ENCODE results near the gene TBC1D1.

TBC1D1 gene

DNA sequence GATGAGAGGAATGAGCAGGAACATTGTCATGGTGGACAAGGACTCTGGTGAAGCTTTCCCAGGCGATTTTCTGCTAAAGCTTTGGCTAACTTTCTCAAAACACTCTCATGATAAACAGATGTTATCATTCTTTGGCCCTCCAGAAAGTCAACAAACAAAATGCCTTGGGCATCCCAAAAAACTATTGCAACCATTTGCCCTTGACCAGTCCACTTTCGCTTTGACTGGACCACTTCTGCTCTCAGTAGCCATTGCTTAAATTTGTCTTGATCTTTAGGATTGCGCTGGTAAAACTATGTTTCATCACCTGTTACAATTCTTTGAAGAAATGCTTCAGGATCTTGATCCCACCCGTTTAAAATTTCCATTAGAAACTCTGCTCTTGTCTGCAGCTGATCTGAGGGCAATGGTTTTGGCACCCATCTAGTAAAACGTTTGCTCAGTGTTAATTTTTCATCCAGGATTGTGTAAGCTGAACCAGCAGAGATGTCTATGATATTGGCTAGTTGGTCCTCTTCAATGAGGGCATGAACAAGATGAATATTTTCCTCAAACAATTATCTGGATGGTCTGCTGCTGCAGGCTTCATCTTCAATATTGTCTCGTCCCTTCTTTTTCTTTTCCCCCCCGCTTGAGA, 14.8 kb downstream of the TBC1D1 start:
- TF ChIP-seq, protein P1, sequence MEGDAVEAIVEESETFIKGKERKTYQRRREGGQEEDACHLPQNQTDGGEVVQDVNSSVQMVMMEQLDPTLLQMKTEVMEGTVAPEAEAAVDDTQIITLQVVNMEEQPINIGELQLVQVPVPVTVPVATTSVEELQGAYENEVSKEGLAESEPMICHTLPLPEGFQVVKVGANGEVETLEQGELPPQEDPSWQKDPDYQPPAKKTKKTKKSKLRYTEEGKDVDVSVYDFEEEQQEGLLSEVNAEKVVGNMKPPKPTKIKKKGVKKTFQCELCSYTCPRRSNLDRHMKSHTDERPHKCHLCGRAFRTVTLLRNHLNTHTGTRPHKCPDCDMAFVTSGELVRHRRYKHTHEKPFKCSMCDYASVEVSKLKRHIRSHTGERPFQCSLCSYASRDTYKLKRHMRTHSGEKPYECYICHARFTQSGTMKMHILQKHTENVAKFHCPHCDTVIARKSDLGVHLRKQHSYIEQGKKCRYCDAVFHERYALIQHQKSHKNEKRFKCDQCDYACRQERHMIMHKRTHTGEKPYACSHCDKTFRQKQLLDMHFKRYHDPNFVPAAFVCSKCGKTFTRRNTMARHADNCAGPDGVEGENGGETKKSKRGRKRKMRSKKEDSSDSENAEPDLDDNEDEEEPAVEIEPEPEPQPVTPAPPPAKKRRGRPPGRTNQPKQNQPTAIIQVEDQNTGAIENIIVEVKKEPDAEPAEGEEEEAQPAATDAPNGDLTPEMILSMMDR (IDR thresholded peaks at IDR 0.05; ENCODE audit: low read length) = no peak
- TF ChIP-seq EZH2 (optimal IDR thresholded peaks at IDR 0.05; ENCODE audit: low read depth, low read length) (no peak), EZH2phosphoT487 (IDR thresholded peaks at IDR 0.05; ENCODE audit: low read length) (no peak)
- H3F3A ChIP-seq (ENCODE audit: insufficient read depth, low read length) = no peaks in the 10 kb centered on the region
- H3K9me2 ChIP-seq (replicated peaks; ENCODE audit: insufficient read depth, low read length) = no peaks in the 10 kb centered on the region
- DNase-seq = no peak
- H3K9ac ChIP-seq (ENCODE audit: low read length) = no peak overlapping the region
- peaks cover 3% of the 10 kb centered on the region; the same call in 1 of the 2 replicates for H3K36me3 ChIP-seq (replicated peaks; ENCODE audit: insufficient read depth, low read length)
- H2AFZ ChIP-seq (ENCODE audit: low read length) = no peak overlapping the region
- H3K27ac ChIP-seq (ENCODE audit: low read length) = no peak overlapping the region
- no peaks in the 10 kb centered on the region for H3K9me3 ChIP-seq (replicated peaks; ENCODE audit: insufficient read depth, low read length)
- peaks cover 77% of the 10 kb centered on the region for H3K79me2 ChIP-seq (ENCODE audit: low read length)
- H4K20me1 ChIP-seq (ENCODE audit: insufficient read depth, low read length) = no peaks in the 10 kb centered on the region
- no peak overlapping the region for H3K4me3 ChIP-seq (ENCODE audit: low read length)
- H3K4me2 ChIP-seq (ENCODE audit: low read depth, low read length) = no peak overlapping the region
- H3K27me3 ChIP-seq (replicated peaks; ENCODE audit: insufficient read depth, low read length) = no peaks in the 10 kb centered on the region
- H3K4me1 ChIP-seq (ENCODE audit: low read length) = no peaks in the 10 kb centered on the region

DNA sequence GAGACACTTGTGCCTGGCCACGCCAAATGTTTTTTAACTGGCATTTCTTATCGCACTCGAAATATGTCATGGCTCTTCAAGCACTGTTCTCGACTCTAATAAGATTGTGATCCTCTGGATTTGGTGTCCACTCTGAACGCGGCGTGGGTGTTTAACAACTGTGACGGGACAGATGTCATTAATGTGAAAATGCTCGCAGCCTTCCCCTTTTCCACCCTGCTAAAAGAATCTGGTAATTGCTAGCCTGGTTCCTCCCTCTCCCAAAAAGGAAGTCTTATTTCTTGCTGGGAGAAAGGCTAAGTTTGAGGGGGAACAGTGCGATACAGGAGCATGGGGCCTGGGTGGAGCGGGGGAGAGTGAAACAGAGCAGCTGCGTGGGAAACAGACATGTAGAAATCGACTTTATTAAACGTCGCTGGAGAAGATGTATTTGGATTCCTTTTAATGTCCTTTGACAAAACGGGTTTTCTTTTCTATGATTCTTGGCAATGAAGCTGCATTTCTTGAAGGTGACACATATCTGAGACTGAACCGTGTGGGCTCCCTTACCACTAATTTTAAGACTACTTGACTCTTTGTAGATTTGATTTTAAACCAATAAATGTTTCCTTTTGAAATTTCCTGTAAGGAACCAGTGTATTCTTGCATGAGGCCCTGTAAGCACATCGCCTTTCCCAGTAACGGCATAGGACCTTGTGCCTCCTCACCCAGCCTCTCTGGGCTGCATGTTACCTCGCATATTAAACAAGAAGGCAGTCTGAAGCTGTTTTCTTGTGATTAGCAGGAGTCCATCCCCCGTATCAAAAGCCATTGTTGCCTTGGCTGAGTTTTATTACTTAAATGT, 17.8 kb downstream of the TBC1D1 start:
- no peaks in the 10 kb centered on the region for H3K9me3 ChIP-seq (replicated peaks; ENCODE audit: insufficient read depth, low read length)
- H3K4me2 ChIP-seq (ENCODE audit: low read depth, low read length) = no peak overlapping the region
- H3K4me3 ChIP-seq (ENCODE audit: low read length) = no peak overlapping the region
- no peaks in the 10 kb centered on the region for H4K20me1 ChIP-seq (ENCODE audit: insufficient read depth, low read length)
- TF ChIP-seq, protein P1 (IDR thresholded peaks at IDR 0.05; ENCODE audit: low read length) = no peak
- TF ChIP-seq EZH2 (optimal IDR thresholded peaks at IDR 0.05; ENCODE audit: low read depth, low read length) (no peak), EZH2phosphoT487 (IDR thresholded peaks at IDR 0.05; ENCODE audit: low read length) (no peak)
- no peaks in the 10 kb centered on the region for H3F3A ChIP-seq (ENCODE audit: insufficient read depth, low read length)
- no peak overlapping the region for H3K9ac ChIP-seq (ENCODE audit: low read length)
- no peaks in the 10 kb centered on the region for H3K9me2 ChIP-seq (replicated peaks; ENCODE audit: insufficient read depth, low read length)
- peaks cover 79% of the 10 kb centered on the region for H3K79me2 ChIP-seq (ENCODE audit: low read length)
- H3K27me3 ChIP-seq (replicated peaks; ENCODE audit: insufficient read depth, low read length) = no peaks in the 10 kb centered on the region
- DNase-seq = no peak
- no peaks in the 10 kb centered on the region for H3K4me1 ChIP-seq (ENCODE audit: low read length)
- H2AFZ ChIP-seq (ENCODE audit: low read length) = no peak overlapping the region
- H3K36me3 ChIP-seq (replicated peaks; ENCODE audit: insufficient read depth, low read length) = no peaks in the 10 kb centered on the region
- no peak overlapping the region for H3K27ac ChIP-seq (ENCODE audit: low read length)

DNA sequence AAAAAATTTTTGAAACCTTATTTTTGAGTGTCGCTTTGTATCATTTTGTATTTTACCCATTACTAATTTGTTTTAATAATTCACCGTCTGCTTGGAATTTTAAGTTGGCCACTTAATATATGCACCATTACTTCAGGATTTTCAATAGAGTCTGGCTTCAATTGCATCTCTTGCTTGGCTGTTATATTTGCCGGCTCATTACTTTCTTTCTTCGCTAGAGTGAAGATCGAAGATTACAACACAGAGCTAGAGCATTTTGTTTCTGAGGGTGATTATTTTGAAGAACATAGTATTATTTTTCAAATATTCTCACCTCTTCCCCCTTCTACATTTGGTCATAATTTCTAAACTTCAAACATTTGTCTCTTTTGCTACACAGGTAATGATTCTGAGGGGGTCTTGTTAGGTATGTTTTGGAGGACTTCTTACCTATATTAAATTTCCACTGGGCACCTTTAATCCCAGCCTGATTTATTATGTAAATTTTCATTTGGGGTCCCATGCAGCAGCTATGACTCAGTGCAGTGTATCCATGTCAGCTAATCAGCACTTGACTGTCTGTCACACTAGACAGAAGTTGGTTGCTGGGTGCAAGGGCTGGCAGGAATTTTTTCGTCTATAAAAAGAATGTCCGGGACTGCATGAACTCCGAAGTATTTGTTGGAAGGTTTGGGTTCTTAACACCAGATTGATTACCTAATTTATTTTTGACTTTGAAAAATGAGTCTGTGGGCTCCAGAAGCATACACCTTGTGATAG, 18.6 kb downstream of the TBC1D1 start:
- no peaks in the 10 kb centered on the region for H3K36me3 ChIP-seq (replicated peaks; ENCODE audit: insufficient read depth, low read length)
- H3K4me3 ChIP-seq (ENCODE audit: low read length) = no peak overlapping the region
- DNase-seq = no peak
- no peak overlapping the region for H2AFZ ChIP-seq (ENCODE audit: low read length)
- no peak overlapping the region for H3K4me2 ChIP-seq (ENCODE audit: low read depth, low read length)
- no peaks in the 10 kb centered on the region for H3K9me3 ChIP-seq (replicated peaks; ENCODE audit: insufficient read depth, low read length)
- H3F3A ChIP-seq (ENCODE audit: insufficient read depth, low read length) = no peaks in the 10 kb centered on the region
- no peaks in the 10 kb centered on the region for H3K9me2 ChIP-seq (replicated peaks; ENCODE audit: insufficient read depth, low read length)
- H4K20me1 ChIP-seq (ENCODE audit: insufficient read depth, low read length) = no peaks in the 10 kb centered on the region
- no peaks in the 10 kb centered on the region for H3K4me1 ChIP-seq (ENCODE audit: low read length)
- H3K27me3 ChIP-seq (replicated peaks; ENCODE audit: insufficient read depth, low read length) = no peaks in the 10 kb centered on the region
- H3K79me2 ChIP-seq (ENCODE audit: low read length) = peaks cover 74% of the 10 kb centered on the region
- H3K27ac ChIP-seq (ENCODE audit: low read length) = no peak overlapping the region
- no peak overlapping the region for H3K9ac ChIP-seq (ENCODE audit: low read length)
- TF ChIP-seq EZH2 (optimal IDR thresholded peaks at IDR 0.05; ENCODE audit: low read depth, low read length) (no peak), EZH2phosphoT487 (IDR thresholded peaks at IDR 0.05; ENCODE audit: low read length) (no peak)
- TF ChIP-seq, protein P1 (IDR thresholded peaks at IDR 0.05; ENCODE audit: low read length) = no peak

Data from MM.1S (cell line).